Hair follicle dermal papilla cell (primary cell): ENCODE data around the gene PRR36. TPM values are rescaled to one million over a fixed set of nuclear protein-coding genes. Genes with fewer than 3 reads are reported as not detected.

Source experiments
- total RNA-seq: library from RNA; depleted of rRNA; stranded (reverse); fragments of >200 nt; gene quantifications from 2 replicates; pipeline ENCODE4 v1.2.3, GENCODE V29; 2012

The PRR36 gene
- not detected in 2 replicates for total RNA-seq

DNA sequence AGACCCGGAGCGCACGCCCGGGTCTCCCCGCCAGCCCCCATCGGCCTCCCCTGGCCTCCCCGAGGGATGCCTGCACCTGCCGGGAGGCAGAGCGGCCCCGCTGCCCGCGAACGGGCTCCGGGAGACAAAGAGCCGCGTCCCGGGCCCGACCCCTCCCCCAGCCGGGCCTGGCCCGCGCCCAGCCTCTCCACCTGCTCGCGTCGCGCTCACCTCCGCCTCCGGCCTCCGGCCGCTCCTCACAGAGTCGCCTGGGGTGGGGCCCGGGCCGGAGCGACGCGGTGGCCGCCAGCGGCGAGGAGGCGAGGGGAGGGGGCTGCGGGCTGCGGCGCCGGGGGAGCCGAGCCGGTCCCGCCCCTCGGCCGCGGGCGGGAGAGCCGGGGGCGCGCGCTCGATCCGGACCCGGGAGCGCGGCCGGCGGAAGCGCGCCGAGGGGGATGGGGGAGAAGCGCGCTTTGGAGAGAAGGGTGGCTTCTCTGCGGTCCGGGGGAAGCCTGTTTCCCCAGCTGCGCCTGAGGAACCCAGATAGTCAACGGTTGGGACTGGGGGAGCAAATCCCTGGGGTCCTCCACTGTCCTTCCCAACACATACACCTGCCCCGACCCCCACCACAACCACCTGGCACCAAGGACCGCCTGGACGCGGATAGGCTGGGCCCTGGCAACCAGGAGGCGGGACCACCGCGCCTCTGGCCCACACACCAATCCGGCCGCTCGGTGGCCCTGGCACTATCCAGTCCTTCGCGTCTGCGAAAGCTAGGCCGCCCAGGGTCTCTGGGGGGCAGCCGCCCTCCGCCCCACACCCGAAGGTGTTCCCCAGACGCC lies at the start of gene PRR36:
PRR36 (minus strand) TSS at position 315 of the 821 bp plus-strand sequence. CDS start 701 bp downstream, outside the sequence.

DNA sequence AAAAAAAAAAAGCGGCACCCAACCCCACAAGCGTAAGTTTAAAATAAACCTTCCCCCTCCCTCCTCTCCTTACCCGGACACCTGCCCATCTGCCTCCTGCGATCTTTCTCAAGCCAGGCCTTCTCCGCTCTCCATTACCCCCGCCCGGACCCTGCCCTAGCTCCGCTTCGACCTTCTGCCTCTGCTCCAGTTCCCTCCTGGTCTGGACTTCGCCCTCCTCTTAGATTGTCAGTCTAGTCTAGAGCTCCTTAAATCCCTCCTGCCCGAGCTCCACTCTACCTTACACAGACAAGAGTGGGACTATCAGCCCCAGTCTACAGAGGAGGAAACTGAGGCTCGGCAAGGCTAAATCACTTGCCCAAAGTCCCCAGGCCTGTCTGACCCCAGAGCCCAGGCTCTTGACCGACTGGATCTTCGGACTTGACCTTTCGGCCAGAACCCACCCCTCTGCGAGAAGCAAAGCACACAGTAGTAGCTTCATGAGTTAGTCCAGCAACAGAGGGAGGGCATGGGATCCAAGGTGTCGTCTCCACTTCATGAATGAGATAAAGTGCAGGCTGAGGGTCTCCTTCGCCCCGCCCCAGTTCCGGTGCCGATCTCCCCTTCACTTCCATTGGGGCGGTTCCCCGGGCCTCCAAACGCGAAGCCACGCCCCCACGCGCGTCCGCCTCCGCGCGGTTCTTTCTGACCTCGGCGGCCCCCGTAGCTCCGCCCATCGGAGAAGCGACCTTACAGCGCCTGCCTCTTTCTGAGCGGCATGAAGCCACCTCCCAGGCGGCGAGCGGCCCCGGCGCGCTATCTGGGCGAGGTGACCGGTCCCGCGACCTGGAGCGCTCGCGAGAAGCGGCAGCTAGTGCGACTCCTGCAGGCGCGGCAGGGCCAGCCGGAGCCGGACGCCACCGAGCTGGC lies 45.7 kb upstream of the PRR36 start, which contains the start of gene SNAPC2:
SNAPC2 (plus strand) TSS at position 729 of the 909 bp plus-strand sequence; CDS start at position 758, 29 bp downstream.

DNA sequence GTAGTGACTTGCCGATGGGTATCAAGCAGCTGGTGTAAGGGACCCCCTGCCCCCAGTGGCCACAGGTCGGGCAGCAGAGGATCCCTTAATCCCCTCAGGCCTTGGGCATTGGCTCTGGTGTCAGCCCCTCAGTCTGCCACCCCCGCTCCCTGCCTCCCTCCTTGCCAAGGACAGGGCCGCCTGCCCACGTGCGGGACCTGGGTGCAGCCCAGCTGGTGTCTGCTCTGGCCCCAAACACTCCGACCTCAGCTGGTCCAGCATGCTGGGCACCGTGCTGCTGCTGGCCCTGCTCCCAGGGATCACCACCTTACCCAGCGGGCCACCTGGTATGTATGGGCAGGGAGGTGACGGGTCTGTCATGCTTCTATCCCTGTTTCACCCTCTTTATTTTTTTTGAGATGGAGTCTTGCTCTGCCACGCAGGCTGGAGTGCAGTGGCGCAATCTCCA lies 40.4 kb upstream of the PRR36 start, which contains the start of gene TGFBR3L:
TGFBR3L (plus strand) TSS at position 233 of the 448 bp plus-strand sequence.

GRCh38 chr19:7903244-7904073 lies 29.3 kb upstream of the PRR36 start, which contains the start of gene MAP2K7:
Gene MAP2K7, plus strand, starts transcription at chr19:7903877. Its CDS starts 68 bp downstream, at chr19:7903945.

DNA sequence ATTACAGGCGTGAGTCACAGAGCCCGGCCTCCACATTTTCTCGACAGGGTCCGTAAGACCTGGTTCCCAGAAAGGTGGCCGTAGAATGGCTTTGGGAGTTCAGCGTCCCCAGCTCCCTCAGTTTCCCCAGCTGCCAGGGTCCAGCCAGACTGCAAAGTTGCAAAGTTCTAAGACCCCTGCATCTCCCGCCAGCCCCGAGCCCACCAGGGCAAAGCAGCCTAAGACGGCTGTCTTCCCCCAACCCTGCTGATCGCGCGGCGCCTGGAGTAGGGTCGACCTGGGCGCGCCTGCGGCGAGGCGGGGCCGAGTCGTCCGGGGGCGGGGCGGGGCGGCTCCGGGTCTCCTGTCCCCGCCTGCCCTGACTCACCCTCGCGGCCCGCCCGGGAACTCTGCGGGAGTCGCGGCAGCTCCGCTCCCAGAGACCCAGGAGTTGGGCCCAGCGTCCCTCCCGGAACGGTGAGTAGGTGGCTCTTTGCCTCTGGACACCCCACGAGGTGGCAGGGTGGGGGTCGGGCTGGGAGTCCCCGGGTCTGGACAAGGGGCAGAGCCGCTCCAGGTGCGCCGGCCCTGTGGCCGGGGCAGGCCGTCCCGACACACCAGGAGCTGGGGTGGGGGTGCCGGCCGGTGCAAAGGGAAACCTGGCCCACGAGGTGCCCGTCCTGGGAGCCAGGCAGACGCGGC lies 14.1 kb upstream of the PRR36 start, which contains the start of gene LRRC8E:
LRRC8E (plus strand) TSS at position 366 of the 681 bp plus-strand sequence. CDS start 7,094 bp downstream, outside the sequence.

GRCh38 chr19:7829561-7830271 lies 44.5 kb downstream of the PRR36 start, which contains the start of gene EVI5L:
Gene EVI5L, plus strand, starts transcription at chr19:7830218. Its CDS starts 16,325 bp downstream, at chr19:7846543.

Other genes with a start within 250 kb of the PRR36 start
- 45.1 and 45.9 TPM in 2 replicates for gene XAB2, start 244.8 kb downstream of the PRR36 start, total RNA-seq
- 4.5 and 11.5 TPM in 2 replicates for gene PET100, start 244.6 kb downstream of the PRR36 start, total RNA-seq
- gene PCP2, start 240.7 kb downstream of the PRR36 start, total RNA-seq, result not detected in 2 replicates
- 3.4 and 3.9 TPM in 2 replicates for gene STXBP2, start 237.3 kb downstream of the PRR36 start, total RNA-seq
- gene RETN, start 205.3 kb downstream of the PRR36 start, total RNA-seq, result not detected in 2 replicates
- not detected in 2 replicates for gene MCEMP1, start 197.3 kb downstream of the PRR36 start, total RNA-seq
- 35.7 and 50.6 TPM in 2 replicates for gene TRAPPC5, start 193.6 kb downstream of the PRR36 start, total RNA-seq
- gene FCER2, start 172.3 kb downstream of the PRR36 start, total RNA-seq, result not detected in 2 replicates
- not detected in 2 replicates for gene CLEC4G, start 142.3 kb downstream of the PRR36 start, total RNA-seq
- gene CD209, start 126.9 kb downstream of the PRR36 start, total RNA-seq, result not detected in 2 replicates
- gene CLEC4M, start 111.1 kb downstream of the PRR36 start, total RNA-seq, result not detected in 2 replicates
- 21.9 and 22.9 TPM in 2 replicates for gene EVI5L, start 44.2 kb downstream of the PRR36 start, total RNA-seq
- gene LRRC8E, start 14.1 kb upstream of the PRR36 start, total RNA-seq, result 13.7 and 13.8 TPM in 2 replicates
- gene MAP2K7, start 29.5 kb upstream of the PRR36 start, total RNA-seq, result 15.9 and 19.5 TPM in 2 replicates
- gene TGFBR3L, start 40.4 kb upstream of the PRR36 start, total RNA-seq, result 0.32 and 0.73 TPM in 2 replicates
- gene SNAPC2, start 45.9 kb upstream of the PRR36 start, total RNA-seq, result 17.8 and 19.8 TPM in 2 replicates
- 0.61 and 1.9 TPM in 2 replicates for gene CTXN1, start 51.7 kb upstream of the PRR36 start, total RNA-seq
- 43.5 and 52.4 TPM in 2 replicates for gene TIMM44, start 69.3 kb upstream of the PRR36 start, total RNA-seq
- 33.3 and 37.8 TPM in 2 replicates for gene ELAVL1, start 131.3 kb upstream of the PRR36 start, total RNA-seq
- not detected in 2 replicates for gene CCL25, start 178.4 kb upstream of the PRR36 start, total RNA-seq